Neural progenitor cell (in vitro differentiated cells): ENCODE measurements around the gene ZNF816. TPM values are rescaled to one million over a fixed set of nuclear protein-coding genes. Genes with fewer than 3 reads are reported as not detected.
A peak's percentile ranks its signal among the peaks of the same experiment; 100 is the strongest.

Source experiments
- DNase-seq: peaks from one replicate; pipeline ENCODE4 v3.0.0-alpha.2; 2016; ENCODE audit warnings: low spot score
- H2AFZ ChIP-seq: fragments of 200-600 bp; sonication (generic); replicated peaks from 2 replicates; pipeline ENCODE4 v1.6.1; 2016; ENCODE audit warnings: antibody characterized with exemption
- H3F3A ChIP-seq: fragments of 200-600 bp; sonication (generic); 2 replicates; pipeline ENCODE4 v1.6.1; 2016; ENCODE audit warnings: antibody characterized with exemption, low read depth
- H3K27ac ChIP-seq: fragments of 200-600 bp; sonication (generic); 2 replicates; pipeline ENCODE4 v1.5.1; 2016; ENCODE audit warnings: mild to moderate bottlenecking
- H3K27me3 ChIP-seq: fragments of 200-600 bp; sonication (generic); 2 replicates; pipeline ENCODE4 v1.6.1; 2016; ENCODE audit warnings: mild to moderate bottlenecking, moderate library complexity
- H3K36me3 ChIP-seq: fragments of 200-600 bp; sonication (generic); 2 replicates; pipeline ENCODE4 v1.5.1; 2016
- H3K4me1 ChIP-seq: fragments of 200-600 bp; sonication (generic); 2 replicates; pipeline ENCODE4 v1.6.1; 2016; ENCODE audit warnings: mixed run types
- H3K4me2 ChIP-seq: fragments of 200-600 bp; sonication (generic); 2 replicates; pipeline ENCODE4 v1.6.1; 2016
- H3K4me3 ChIP-seq: fragments of 200-600 bp; sonication (generic); 2 replicates; pipeline ENCODE4 v1.5.1; 2016
- H3K79me2 ChIP-seq: fragments of 200-600 bp; sonication (generic); 2 replicates; pipeline ENCODE4 v1.6.1; 2016; ENCODE audit warnings: low read depth
- H3K9ac ChIP-seq: fragments of 200-600 bp; sonication (generic); 2 replicates; pipeline ENCODE4 v1.6.1; 2016
- H3K9me3 ChIP-seq: fragments of 200-600 bp; sonication (generic); 2 replicates; pipeline ENCODE4 v1.5.1; 2016; ENCODE audit warnings: low read depth
- H4K20me1 ChIP-seq: fragments of 200-600 bp; sonication (generic); 2 replicates; pipeline ENCODE4 v1.6.1; 2016; ENCODE audit warnings: low read depth
- H3K27ac Mint-ChIP-seq: 3 replicates; pipeline ENCODE4 v1.8.0; 2021; ENCODE audit warnings: mixed read lengths
- H3K27me3 Mint-ChIP-seq: 2 replicates; pipeline ENCODE4 v1.8.0; 2022; ENCODE audit warnings: low read depth, mild to moderate bottlenecking, inconsistent platforms, moderate library complexity, mixed read lengths; ENCODE audit not compliant: insufficient read depth
- H3K36me3 Mint-ChIP-seq: 3 replicates; pipeline ENCODE4 v1.8.0; 2021; ENCODE audit warnings: mixed read lengths
- H3K4me1 Mint-ChIP-seq: 3 replicates; pipeline ENCODE4 v1.8.0; 2021; ENCODE audit warnings: mixed read lengths
- H3K4me3 Mint-ChIP-seq: 3 replicates; pipeline ENCODE4 v1.8.0; 2021; ENCODE audit warnings: mild to moderate bottlenecking, moderate library complexity, mixed read lengths
- H3K9me3 Mint-ChIP-seq: 3 replicates; pipeline ENCODE4 v1.8.0; 2020; ENCODE audit warnings: mixed read lengths
- CTCF ChIP-seq: fragments of 200-600 bp; sonication (generic); IDR thresholded peaks from 2 replicates; pipeline ENCODE4 v1.5.1; 2017; ENCODE audit warnings: antibody characterized with exemption, mild to moderate bottlenecking
- EZH2 ChIP-seq: fragments of 200-600 bp; sonication (generic); IDR thresholded peaks from 2 replicates; pipeline ENCODE4 v1.6.1; 2017; ENCODE audit warnings: antibody characterized with exemption, mild to moderate bottlenecking, moderate library complexity
- EZH2phosphoT487 ChIP-seq: fragments of 200-600 bp; sonication (generic); IDR thresholded peaks from 2 replicates; pipeline ENCODE4 v1.6.1; 2017; ENCODE audit warnings: antibody characterized with exemption
- total RNA-seq: library from RNA; depleted of rRNA; stranded (reverse); fragments of >200 nt; gene quantifications from 2 replicates; pipeline ENCODE4 v1.2.3, GENCODE V29; 2015; ENCODE audit warnings: low replicate concordance

Gene ZNF816
- total RNA-seq, 1 donor from 2014 or later: 22.9 TPM

- Mint-ChIP-seq H3K27me3 (no peaks in the 10 kb centered on the region), H3K9me3 (peaks cover 55% of the 10 kb centered on the region), H3K27ac (no peak overlapping the region), H3K4me1 (no peaks in the 10 kb centered on the region), H3K4me3 (no peak overlapping the region), H3K36me3 (peaks cover 5% of the 10 kb centered on the region)
- Histone ChIP-seq H3K4me2 (no peak overlapping the region), H4K20me1 (no peaks in the 10 kb centered on the region), H2AFZ (no peak overlapping the region), H3K4me3 (no peak overlapping the region), H3K27ac (no peak overlapping the region), H3K4me1 (no peaks in the 10 kb centered on the region), H3K9ac (no peak overlapping the region), H3K9me3 (no peaks in the 10 kb centered on the region), H3K27me3 (no peaks in the 10 kb centered on the region), H3K36me3 (no peaks in the 10 kb centered on the region), H3K79me2 (no peaks in the 10 kb centered on the region), H3F3A (no peaks in the 10 kb centered on the region)
- TF ChIP-seq CTCF (no peak), EZH2 (no peak), EZH2phosphoT487 (no peak)
- no peak for DNase-seq
These were observed 45.5 kb upstream of the ZNF816 start for GRCh38 chr19:53008061-53008778.

- no peaks in the 10 kb centered on the region for H3F3A ChIP-seq
- no peaks in the 10 kb centered on the region for H3K9me3 ChIP-seq
- H3K9ac ChIP-seq: no peak overlapping the region
- no peak overlapping the region for H3K4me2 ChIP-seq
- H3K4me1 ChIP-seq: no peaks in the 10 kb centered on the region
- Mint-ChIP-seq H3K4me1 (no peaks in the 10 kb centered on the region), H3K9me3 (peaks cover 56% of the 10 kb centered on the region), H3K36me3 (peaks cover 5% of the 10 kb centered on the region), H3K27ac (no peak overlapping the region), H3K4me3 (no peak overlapping the region), H3K27me3 (peaks cover 1% of the 10 kb centered on the region)
- H3K36me3 ChIP-seq: no peaks in the 10 kb centered on the region
- no peaks in the 10 kb centered on the region for H3K27me3 ChIP-seq
- no peak overlapping the region for H3K27ac ChIP-seq
- DNase-seq: no peak
- H3K79me2 ChIP-seq: no peaks in the 10 kb centered on the region
- no peaks in the 10 kb centered on the region for H4K20me1 ChIP-seq
- H2AFZ ChIP-seq: no peak overlapping the region
- TF ChIP-seq EZH2phosphoT487: no peak
- TF ChIP-seq EZH2: no peak
- no peak for TF ChIP-seq CTCF
- H3K4me3 ChIP-seq: no peak overlapping the region
These were observed 44.9 kb upstream of the ZNF816 start for GRCh38 chr19:53007606-53008005.

- H3K9me3 Mint-ChIP-seq: peaks cover 58% of the 10 kb centered on the region
- no peak overlapping the region for H2AFZ ChIP-seq
- H3K9me3 ChIP-seq: no peaks in the 10 kb centered on the region
- H3K36me3 ChIP-seq: no peaks in the 10 kb centered on the region
- H3K27ac Mint-ChIP-seq: no peak overlapping the region
- H3K4me1 Mint-ChIP-seq: no peaks in the 10 kb centered on the region
- no peak overlapping the region for H3K9ac ChIP-seq
- H3K4me2 ChIP-seq: no peak overlapping the region
- H3K4me3 ChIP-seq: no peak overlapping the region
- peaks cover 5% of the 10 kb centered on the region for H3K36me3 Mint-ChIP-seq
- peaks cover 2% of the 10 kb centered on the region for H3K27me3 Mint-ChIP-seq
- no peaks in the 10 kb centered on the region for H3K27me3 ChIP-seq
- no peaks in the 10 kb centered on the region for H4K20me1 ChIP-seq
- no peaks in the 10 kb centered on the region for H3K4me1 ChIP-seq
- H3K79me2 ChIP-seq: no peaks in the 10 kb centered on the region
- DNase-seq: no peak
- no peak overlapping the region for H3K4me3 Mint-ChIP-seq
- TF ChIP-seq EZH2phosphoT487: no peak
- H3F3A ChIP-seq: no peaks in the 10 kb centered on the region
- H3K27ac ChIP-seq: no peak overlapping the region
These were observed 44.5 kb upstream of the ZNF816 start for GRCh38 chr19:53007200-53007599.

GRCh38 chr19:53004242-53004641 is 41.6 kb upstream of the ZNF816 start:
- Mint-ChIP-seq H3K4me3 (peak overlapping the region; percentile 14), H3K9me3 (peaks cover 49% of the 10 kb centered on the region), H3K36me3 (peaks cover 6% of the 10 kb centered on the region), H3K27me3 (peaks cover 2% of the 10 kb centered on the region), H3K27ac (no peak overlapping the region), H3K4me1 (no peaks in the 10 kb centered on the region)
- no peaks in the 10 kb centered on the region for H4K20me1 ChIP-seq
- H3K36me3 ChIP-seq: no peaks in the 10 kb centered on the region
- no peak overlapping the region for H3K9ac ChIP-seq
- no peak for TF ChIP-seq CTCF
- no peak for TF ChIP-seq EZH2
- no peak for TF ChIP-seq EZH2phosphoT487
- no peaks in the 10 kb centered on the region for H3F3A ChIP-seq
- H3K4me1 ChIP-seq: no peaks in the 10 kb centered on the region
- H3K4me2 ChIP-seq: no peak overlapping the region
- H3K27ac ChIP-seq: no peak overlapping the region
- no peak for DNase-seq
- no peaks in the 10 kb centered on the region for H3K79me2 ChIP-seq
- no peaks in the 10 kb centered on the region for H3K27me3 ChIP-seq
- no peaks in the 10 kb centered on the region for H3K9me3 ChIP-seq
- H2AFZ ChIP-seq: no peak overlapping the region
- no peak overlapping the region for H3K4me3 ChIP-seq
